Neural cell (in vitro differentiated cells): ENCODE results near the gene WDR5. TPM values are rescaled to one million over a fixed set of nuclear protein-coding genes. Genes with fewer than 3 reads are reported as not detected.

Experiments
- H2AFZ ChIP-seq: fragments of 200-600, 300-800 bp; sonication (generic), shearing (Covaris generic); 2 replicates; pipeline ENCODE4 v1.6.0; 2014; ENCODE audit warnings: low read depth, mild to moderate bottlenecking, antibody characterized with exemption, low read length, moderate library complexity
- H3F3A ChIP-seq: fragments of 200-600 bp; shearing (Covaris generic); 2 replicates; pipeline ENCODE4 v1.6.1; 2016; ENCODE audit warnings: mild to moderate bottlenecking, moderate library complexity, mixed read lengths, antibody characterized with exemption, low read length; ENCODE audit not compliant: insufficient read depth, poor library complexity, severe bottlenecking
- H3K27ac ChIP-seq: fragments of 200-600, 300-800 bp; sonication (generic), shearing (Covaris generic); 2 replicates; pipeline ENCODE4 v1.5.1; 2014; ENCODE audit warnings: mild to moderate bottlenecking, low read length, moderate library complexity
- H3K27me3 ChIP-seq: fragments of 300-800, 200-600 bp; sonication (generic), shearing (Covaris generic); 2 replicates; pipeline ENCODE4 v1.6.0; 2014; ENCODE audit warnings: mild to moderate bottlenecking, low read depth, low read length, moderate library complexity; ENCODE audit not compliant: insufficient read depth
- H3K36me3 ChIP-seq: fragments of 300-800, 200-600 bp; sonication (generic), shearing (Covaris generic); 2 replicates; pipeline ENCODE4 v1.5.1; 2014; ENCODE audit warnings: mild to moderate bottlenecking, antibody characterized with exemption, low read length, moderate library complexity; ENCODE audit not compliant: insufficient read depth
- H3K4me2 ChIP-seq: fragments of 300-800, 200-600 bp; sonication (generic), shearing (Covaris generic); 2 replicates; pipeline ENCODE4 v1.6.0; 2014; ENCODE audit warnings: mild to moderate bottlenecking, low read length
- H3K4me3 ChIP-seq: fragments of 300-800, 200-600 bp; sonication (generic), shearing (Covaris generic); 2 replicates; pipeline ENCODE4 v1.5.1; 2014; ENCODE audit warnings: mild to moderate bottlenecking, low read length, moderate library complexity
- H3K79me2 ChIP-seq: fragments of 200-600 bp; shearing (Covaris generic); replicated peaks from 2 replicates; pipeline ENCODE4 v1.6.0; 2014; ENCODE audit warnings: mild to moderate bottlenecking, low read length, moderate library complexity; ENCODE audit not compliant: insufficient read depth
- H3K9ac ChIP-seq: fragments of 300-800, 200-600 bp; sonication (generic), shearing (Covaris generic); 2 replicates; pipeline ENCODE4 v1.6.1; 2016; ENCODE audit warnings: mild to moderate bottlenecking, low read length, mixed read lengths
- H3K9me2 ChIP-seq: fragments of 200-600 bp; shearing (Covaris generic); 2 replicates; pipeline ENCODE4 v1.6.1; 2016; ENCODE audit warnings: mild to moderate bottlenecking, low read length, mixed read lengths; ENCODE audit not compliant: insufficient read depth
- H3K9me3 ChIP-seq: fragments of 200-600, 300-800 bp; sonication (generic), shearing (Covaris generic); 2 replicates; pipeline ENCODE4 v1.6.1; 2016; ENCODE audit warnings: mild to moderate bottlenecking, mixed run types, low read length, moderate library complexity, mixed read lengths
- H4K20me1 ChIP-seq: fragments of 200-600 bp; shearing (Covaris generic); 2 replicates; pipeline ENCODE4 v1.6.1; 2016; ENCODE audit warnings: mild to moderate bottlenecking, mixed run types; ENCODE audit not compliant: insufficient read depth
- EP300 ChIP-seq: fragments of 450-650 bp; conservative IDR thresholded peaks from 2 replicates; pipeline ENCODE4 v1.6.1; 2014; ENCODE audit warnings: antibody characterized with exemption, mild to moderate bottlenecking, moderate library complexity; ENCODE audit not compliant: poor library complexity, severe bottlenecking
- EZH2 ChIP-seq: fragments of 200-600, 300-800 bp; shearing (Covaris generic), sonication (generic); IDR thresholded peaks from 2 replicates; pipeline ENCODE4 v1.6.1; 2014; ENCODE audit warnings: antibody characterized with exemption, low read length, borderline replicate concordance, mild to moderate bottlenecking; ENCODE audit not compliant: insufficient read depth, poor library complexity, severe bottlenecking
- MXI1 ChIP-seq: fragments of 450-650 bp; conservative IDR thresholded peaks from 2 replicates; pipeline ENCODE4 v1.6.1; 2014; ENCODE audit warnings: antibody characterized with exemption, mild to moderate bottlenecking; ENCODE audit not compliant: poor library complexity, severe bottlenecking
- POLR2AphosphoS5 ChIP-seq: IDR thresholded peaks from 2 replicates; pipeline ENCODE4 v1.6.1; 2012
- RAD21 ChIP-seq: fragments of 450-650 bp; conservative IDR thresholded peaks from 2 replicates; pipeline ENCODE4 v1.6.1; 2014; ENCODE audit warnings: antibody characterized with exemption, mild to moderate bottlenecking, moderate library complexity
- SMC3 ChIP-seq: fragments of 450-650 bp; conservative IDR thresholded peaks from 2 replicates; pipeline ENCODE4 v1.6.1; 2014; ENCODE audit warnings: antibody characterized with exemption, mild to moderate bottlenecking, moderate library complexity; ENCODE audit not compliant: poor library complexity
- TAF1 ChIP-seq: IDR thresholded peaks from 2 replicates; pipeline ENCODE4 v1.6.1; 2012; ENCODE audit warnings: low read depth
- polyA plus RNA-seq: library from polyadenylated mRNA; depleted of rRNA; stranded (reverse); fragments of >200 nt; gene quantifications from 2 replicates; pipeline ENCODE4 v1.2.3, GENCODE V29; 2014
- TF ChIP-seq, protein P1 (sequence below): IDR thresholded peaks from 2 replicates; pipeline ENCODE4 v1.6.1; 2012; ENCODE audit warnings: borderline replicate concordance
- TF ChIP-seq, protein P2 (sequence below): fragments of 450-650 bp; IDR thresholded peaks from 2 replicates; pipeline ENCODE4 v1.5.1; 2014; ENCODE audit warnings: antibody characterized with exemption, mild to moderate bottlenecking, moderate library complexity; ENCODE audit not compliant: poor library complexity, severe bottlenecking

Gene WDR5
- polyA plus RNA-seq, 1 donor from 2014 or later: 40.2 TPM

- Histone ChIP-seq H3K9me3 (no peaks in the 10 kb centered on the region), H3K27me3 (no peaks in the 10 kb centered on the region), H3K27ac (no peak overlapping the region), H3F3A (no peaks in the 10 kb centered on the region), H3K36me3 (no peaks in the 10 kb centered on the region), H2AFZ (no peak overlapping the region), H4K20me1 (no peaks in the 10 kb centered on the region), H3K4me3 (no peak overlapping the region), H3K4me2 (no peak overlapping the region), H3K79me2 (no peaks in the 10 kb centered on the region), H3K9ac (no peak overlapping the region), H3K9me2 (no peaks in the 10 kb centered on the region)
- TF ChIP-seq SMC3 (no peak), POLR2AphosphoS5 (no peak), TAF1 (no peak), EP300 (no peak), RAD21 (no peak), EZH2 (no peak), MXI1 (no peak)
- TF ChIP-seq, protein P1, sequence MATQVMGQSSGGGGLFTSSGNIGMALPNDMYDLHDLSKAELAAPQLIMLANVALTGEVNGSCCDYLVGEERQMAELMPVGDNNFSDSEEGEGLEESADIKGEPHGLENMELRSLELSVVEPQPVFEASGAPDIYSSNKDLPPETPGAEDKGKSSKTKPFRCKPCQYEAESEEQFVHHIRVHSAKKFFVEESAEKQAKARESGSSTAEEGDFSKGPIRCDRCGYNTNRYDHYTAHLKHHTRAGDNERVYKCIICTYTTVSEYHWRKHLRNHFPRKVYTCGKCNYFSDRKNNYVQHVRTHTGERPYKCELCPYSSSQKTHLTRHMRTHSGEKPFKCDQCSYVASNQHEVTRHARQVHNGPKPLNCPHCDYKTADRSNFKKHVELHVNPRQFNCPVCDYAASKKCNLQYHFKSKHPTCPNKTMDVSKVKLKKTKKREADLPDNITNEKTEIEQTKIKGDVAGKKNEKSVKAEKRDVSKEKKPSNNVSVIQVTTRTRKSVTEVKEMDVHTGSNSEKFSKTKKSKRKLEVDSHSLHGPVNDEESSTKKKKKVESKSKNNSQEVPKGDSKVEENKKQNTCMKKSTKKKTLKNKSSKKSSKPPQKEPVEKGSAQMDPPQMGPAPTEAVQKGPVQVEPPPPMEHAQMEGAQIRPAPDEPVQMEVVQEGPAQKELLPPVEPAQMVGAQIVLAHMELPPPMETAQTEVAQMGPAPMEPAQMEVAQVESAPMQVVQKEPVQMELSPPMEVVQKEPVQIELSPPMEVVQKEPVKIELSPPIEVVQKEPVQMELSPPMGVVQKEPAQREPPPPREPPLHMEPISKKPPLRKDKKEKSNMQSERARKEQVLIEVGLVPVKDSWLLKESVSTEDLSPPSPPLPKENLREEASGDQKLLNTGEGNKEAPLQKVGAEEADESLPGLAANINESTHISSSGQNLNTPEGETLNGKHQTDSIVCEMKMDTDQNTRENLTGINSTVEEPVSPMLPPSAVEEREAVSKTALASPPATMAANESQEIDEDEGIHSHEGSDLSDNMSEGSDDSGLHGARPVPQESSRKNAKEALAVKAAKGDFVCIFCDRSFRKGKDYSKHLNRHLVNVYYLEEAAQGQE: no peak
- TF ChIP-seq, protein P2, sequence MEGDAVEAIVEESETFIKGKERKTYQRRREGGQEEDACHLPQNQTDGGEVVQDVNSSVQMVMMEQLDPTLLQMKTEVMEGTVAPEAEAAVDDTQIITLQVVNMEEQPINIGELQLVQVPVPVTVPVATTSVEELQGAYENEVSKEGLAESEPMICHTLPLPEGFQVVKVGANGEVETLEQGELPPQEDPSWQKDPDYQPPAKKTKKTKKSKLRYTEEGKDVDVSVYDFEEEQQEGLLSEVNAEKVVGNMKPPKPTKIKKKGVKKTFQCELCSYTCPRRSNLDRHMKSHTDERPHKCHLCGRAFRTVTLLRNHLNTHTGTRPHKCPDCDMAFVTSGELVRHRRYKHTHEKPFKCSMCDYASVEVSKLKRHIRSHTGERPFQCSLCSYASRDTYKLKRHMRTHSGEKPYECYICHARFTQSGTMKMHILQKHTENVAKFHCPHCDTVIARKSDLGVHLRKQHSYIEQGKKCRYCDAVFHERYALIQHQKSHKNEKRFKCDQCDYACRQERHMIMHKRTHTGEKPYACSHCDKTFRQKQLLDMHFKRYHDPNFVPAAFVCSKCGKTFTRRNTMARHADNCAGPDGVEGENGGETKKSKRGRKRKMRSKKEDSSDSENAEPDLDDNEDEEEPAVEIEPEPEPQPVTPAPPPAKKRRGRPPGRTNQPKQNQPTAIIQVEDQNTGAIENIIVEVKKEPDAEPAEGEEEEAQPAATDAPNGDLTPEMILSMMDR: no peak
Observed at GRCh38 chr9:134170532-134171315, 34.8 kb downstream of the WDR5 start.

GRCh38 chr9:134171316-134172197, 35.7 kb downstream of the WDR5 start:
- Histone ChIP-seq H3K9me2 (no peaks in the 10 kb centered on the region), H3K9me3 (no peaks in the 10 kb centered on the region), H3K79me2 (no peaks in the 10 kb centered on the region), H2AFZ (no peak overlapping the region), H3K9ac (no peak overlapping the region), H3K4me2 (no peak overlapping the region), H4K20me1 (no peaks in the 10 kb centered on the region), H3K27ac (no peak overlapping the region), H3K4me3 (no peak overlapping the region), H3K36me3 (no peaks in the 10 kb centered on the region), H3K27me3 (no peaks in the 10 kb centered on the region), H3F3A (no peaks in the 10 kb centered on the region)
- TF ChIP-seq, protein P1: no peak
- TF ChIP-seq EP300 (no peak), MXI1 (no peak)
